NCI-H1048 (cell line): ENCODE measurements around the gene ZNF700.
"Not testable (repeated sequence)": the region's sequence is repeated elsewhere in the genome, so short reads cannot be mapped to it uniquely, and the experiment has no call there.

Source experiments
- DNase-seq: peaks from one replicate; lab custom pipeline; 2025; lab: John Stamatoyannopoulos, UW

The ZNF700 gene

GRCh38 chr19:11989112-11989456, 64.2 kb downstream of the ZNF700 start:
- no peak for DNase-seq

DNA sequence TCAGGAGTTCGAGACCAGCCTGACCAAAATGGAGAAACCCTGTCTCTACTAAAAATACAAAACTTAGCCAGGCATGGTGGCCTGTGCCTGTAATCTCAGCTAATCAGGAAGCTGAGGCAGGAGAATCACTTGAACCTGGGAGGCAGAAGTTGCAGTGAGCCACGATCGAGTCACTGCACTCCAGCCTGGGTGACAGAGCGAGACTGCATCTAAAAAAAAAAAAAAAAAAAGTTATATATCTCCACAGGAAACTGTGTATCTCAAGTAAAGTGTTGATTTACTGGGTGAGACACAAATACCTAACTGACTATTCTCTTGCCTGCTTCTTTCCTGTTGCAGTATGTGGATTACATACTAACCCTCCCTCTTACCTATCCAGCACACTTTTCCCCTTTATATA, 67.0 kb downstream of the ZNF700 start:
- not testable (repeated sequence) for DNase-seq

- DNase-seq, result no peak
Observed at GRCh38 chr19:11995174-11995573, 70.3 kb downstream of the ZNF700 start.
